NK-92 (cell line): ENCODE data around the gene CDK5RAP3.

Source experiments
- DNase-seq: peaks from one replicate; lab custom pipeline; 2025; ENCODE audit not compliant: unreplicated experiment; lab: John Stamatoyannopoulos, UW

CDK5RAP3 gene

GRCh38 chr17:48022901-48023300 is 52.0 kb downstream of the CDK5RAP3 start:
- DNase-seq: no peak

GRCh38 chr17:48023400-48024148 is 52.7 kb downstream of the CDK5RAP3 start:
- no peak for DNase-seq

- no peak for DNase-seq
These were observed 53.5 kb downstream of the CDK5RAP3 start for GRCh38 chr17:48024149-48025039.

GRCh38 chr17:48025040-48025903 is 54.4 kb downstream of the CDK5RAP3 start:
- peak; percentile 83 for DNase-seq

GRCh38 chr17:48025904-48026501 is 55.1 kb downstream of the CDK5RAP3 start:
- DNase-seq: no peak

- no peak for DNase-seq
These were observed 55.8 kb downstream of the CDK5RAP3 start for GRCh38 chr17:48026502-48027321.

- no peak for DNase-seq
These were observed 56.5 kb downstream of the CDK5RAP3 start for GRCh38 chr17:48027322-48027981.

- no peak for DNase-seq
These were observed 57.8 kb downstream of the CDK5RAP3 start for GRCh38 chr17:48028736-48029135.

GRCh38 chr17:48030531-48030930 is 59.6 kb downstream of the CDK5RAP3 start:
- no peak for DNase-seq
